Fibroblast of lung (primary cell): ENCODE results near the gene EPSTI1. TPM values are rescaled to one million over a fixed set of nuclear protein-coding genes. Genes with fewer than 3 reads are reported as not detected.

ENCODE experiments used
- DNase-seq, 2 donors: peaks; one replicate each; pipeline versions ENCODE4 v3.0.0 to v3.0.0-alpha.2; 2010; ENCODE audit warnings: low read depth in 2 of 2
- H2AFZ ChIP-seq: 2 replicates; pipeline ENCODE4 v1.5.1; 2012; ENCODE audit warnings: low read length, control low read depth, inconsistent platforms
- H3K27ac ChIP-seq: 2 replicates; pipeline ENCODE4 v1.5.1; 2011; ENCODE audit warnings: low read length, control low read depth; ENCODE audit not compliant: insufficient read depth
- H3K27me3 ChIP-seq: 2 replicates; pipeline ENCODE4 v1.5.1; 2011; ENCODE audit warnings: mild to moderate bottlenecking, low read length; ENCODE audit not compliant: control insufficient read depth, insufficient read depth
- H3K36me3 ChIP-seq: 2 replicates; pipeline ENCODE4 v1.5.1; 2011; ENCODE audit warnings: low read length; ENCODE audit not compliant: control insufficient read depth, insufficient read depth
- H3K4me1 ChIP-seq: 2 replicates; pipeline ENCODE4 v1.5.1; 2011; ENCODE audit warnings: low read length; ENCODE audit not compliant: control insufficient read depth, insufficient read depth; ENCODE audit errors: extremely low read depth
- H3K4me2 ChIP-seq: 2 replicates; pipeline ENCODE4 v1.5.1; 2011; ENCODE audit warnings: low read length, control low read depth; ENCODE audit not compliant: insufficient read depth; ENCODE audit errors: extremely low read depth
- H3K4me3 ChIP-seq, 4 experiments: fragments of 200-600 bp in 1 of 4; sonication (generic) in 1 of 4; replicated peaks in 1 of 4; 2 replicates each; pipeline ENCODE4 v1.5.1; 2011 to 2016; ENCODE audit warnings: low read length in 4 of 4, low read depth in 3 of 4, mild to moderate bottlenecking in 3 of 4, control low read depth in 2 of 4, inconsistent platforms in 1 of 4, mixed read lengths in 1 of 4; ENCODE audit not compliant: insufficient read depth in 1 of 4; ENCODE audit errors: control extremely low read depth in 1 of 4
- H3K79me2 ChIP-seq: 2 replicates; pipeline ENCODE4 v1.5.1; 2012; ENCODE audit warnings: mild to moderate bottlenecking, low read length, inconsistent platforms; ENCODE audit not compliant: control insufficient read depth, insufficient read depth
- H3K9ac ChIP-seq: 2 replicates; pipeline ENCODE4 v1.5.1; 2011; ENCODE audit warnings: mild to moderate bottlenecking, low read length, control low read depth; ENCODE audit not compliant: insufficient read depth
- H3K9me3 ChIP-seq: 2 replicates; pipeline ENCODE4 v1.5.1; 2012; ENCODE audit warnings: low read depth, low read length; ENCODE audit not compliant: control insufficient read depth, insufficient read depth
- H4K20me1 ChIP-seq: 2 replicates; pipeline ENCODE4 v1.5.1; 2011; ENCODE audit warnings: low read length; ENCODE audit not compliant: control insufficient read depth, insufficient read depth; ENCODE audit errors: extremely low read depth
- CTCF ChIP-seq, 2 donors: IDR thresholded peaks in 1 of 2; conservative IDR thresholded peaks in 1 of 2; 1 replicate in 1 of 2; 2 replicates in 1 of 2; pipeline ENCODE4 v1.5.1; 2011 to 2012; ENCODE audit warnings: low read length in 2 of 2, control low read depth in 1 of 2, inconsistent platforms in 1 of 2, low read depth in 1 of 2, mild to moderate bottlenecking in 1 of 2
- EZH2 ChIP-seq: IDR thresholded peaks from 2 replicates; pipeline ENCODE4 v1.5.1; 2012; ENCODE audit warnings: low read length, control low read depth, mild to moderate bottlenecking; ENCODE audit errors: missing control alignments
- polyA plus RNA-seq, 2 donors: library from polyadenylated mRNA; depleted of rRNA in 1 of 2; stranded (reverse) in 1 of 2; unstranded in 1 of 2; fragments of >200 nt; gene quantifications; 2 replicates each; pipeline ENCODE4 v1.2.1, GENCODE V29; 2011 to 2012; ENCODE audit warnings: missing spikeins in 1 of 2
- total RNA-seq: library from RNA; depleted of rRNA; stranded (reverse); fragments of >200 nt; gene quantifications from 2 replicates; pipeline ENCODE4 v1.2.1, GENCODE V29; 2014

EPSTI1 gene
- total and polyA plus RNA-seq, 2 donors (not counting 1 experiment from before 2014, with no cell fraction given), result 5.6 to 10.9 TPM

- Histone ChIP-seq H4K20me1 (no peaks in the 10 kb centered on the region), H2AFZ (no peak overlapping the region), H3K27me3 (no peaks in the 10 kb centered on the region), H3K4me2 (no peak overlapping the region), H3K79me2 (no peaks in the 10 kb centered on the region), H3K9me3 (no peaks in the 10 kb centered on the region), H3K36me3 (no peaks in the 10 kb centered on the region), H3K4me1 (peaks cover 10% of the 10 kb centered on the region), H3K27ac (no peak overlapping the region), H3K9ac (no peak overlapping the region), H3K4me3 (no peak overlapping the region)
- DNase-seq, result peak; percentile 52 to 81
- TF ChIP-seq EZH2 (no peak), CTCF (conservative IDR thresholded peaks at IDR 0.05 in 1 of 2, IDR thresholded peaks at IDR 0.05 in 1 of 2; ENCODE audit: low read depth in 1 of 2, low read length in 2 of 2) (no peak)
These were observed 15.0 kb upstream of the EPSTI1 start for GRCh38 chr13:43006893-43007631.

GRCh38 chr13:43005460-43006236, 13.6 kb upstream of the EPSTI1 start:
- Histone ChIP-seq H3K36me3 (no peaks in the 10 kb centered on the region), H3K27me3 (no peaks in the 10 kb centered on the region), H3K9ac (no peak overlapping the region), H3K9me3 (no peaks in the 10 kb centered on the region), H3K4me1 (peaks cover 10% of the 10 kb centered on the region), H2AFZ (no peak overlapping the region), H3K27ac (no peak overlapping the region), H3K4me2 (peak overlapping the region; percentile 23), H3K4me3 (no peak overlapping the region), H4K20me1 (no peaks in the 10 kb centered on the region), H3K79me2 (no peaks in the 10 kb centered on the region)
- no peak for TF ChIP-seq EZH2
- TF ChIP-seq CTCF (conservative IDR thresholded peaks at IDR 0.05 in 1 of 2, IDR thresholded peaks at IDR 0.05 in 1 of 2; ENCODE audit: low read depth in 1 of 2, low read length in 2 of 2), result no peak
- DNase-seq, result peak; percentile 14 to 66

- TF ChIP-seq EZH2, result no peak
- TF ChIP-seq CTCF (conservative IDR thresholded peaks at IDR 0.05 in 1 of 2, IDR thresholded peaks at IDR 0.05 in 1 of 2; ENCODE audit: low read depth in 1 of 2, low read length in 2 of 2), result no peak
- Histone ChIP-seq H3K79me2 (no peaks in the 10 kb centered on the region), H4K20me1 (no peaks in the 10 kb centered on the region), H3K9me3 (no peaks in the 10 kb centered on the region), H3K9ac (no peak overlapping the region), H3K4me2 (no peak overlapping the region), H3K4me3 (no peak overlapping the region), H2AFZ (no peak overlapping the region), H3K36me3 (no peaks in the 10 kb centered on the region), H3K27me3 (no peaks in the 10 kb centered on the region), H3K27ac (no peak overlapping the region), H3K4me1 (no peaks in the 10 kb centered on the region)
- DNase-seq, result no peak
These were observed 11.7 kb upstream of the EPSTI1 start for GRCh38 chr13:43003729-43004128.
